Activated T-cell treated with anti-CD3 and anti-CD28 coated beads for 24 hours (primary cell): ENCODE results near the gene ZDHHC20.

Experiments
- DNase-seq: peaks from one replicate; pipeline ENCODE4 v3.0.0-alpha.2; 2020; ENCODE audit warnings: low read depth

The ZDHHC20 gene

GRCh38 chr13:21361123-21361522 lies 98.0 kb downstream of the ZDHHC20 start:
- DNase-seq: no peak

- DNase-seq: no peak
These were observed 98.6 kb downstream of the ZDHHC20 start for GRCh38 chr13:21360463-21360862.

GRCh38 chr13:21359855-21360254 lies 99.2 kb downstream of the ZDHHC20 start:
- DNase-seq: no peak

GRCh38 chr13:21355304-21355703 lies 103.8 kb downstream of the ZDHHC20 start:
- DNase-seq: no peak

GRCh38 chr13:21354721-21355120 lies 104.4 kb downstream of the ZDHHC20 start:
- no peak for DNase-seq

- no peak for DNase-seq
These were observed 110.5 kb downstream of the ZDHHC20 start for GRCh38 chr13:21348488-21349120.

GRCh38 chr13:21347753-21348318 lies 111.3 kb downstream of the ZDHHC20 start:
- DNase-seq: no peak

GRCh38 chr13:21344662-21345176 lies 114.4 kb downstream of the ZDHHC20 start:
- no peak for DNase-seq

GRCh38 chr13:21343659-21344058 lies 115.4 kb downstream of the ZDHHC20 start:
- no peak for DNase-seq

- no peak for DNase-seq
These were observed 116.2 kb downstream of the ZDHHC20 start for GRCh38 chr13:21342699-21343442.

GRCh38 chr13:21341637-21342422 lies 117.3 kb downstream of the ZDHHC20 start:
- DNase-seq: no peak

- no peak for DNase-seq
These were observed 120.3 kb downstream of the ZDHHC20 start for GRCh38 chr13:21338639-21339278.

- DNase-seq: no peak
These were observed 120.9 kb downstream of the ZDHHC20 start for GRCh38 chr13:21338156-21338555.

GRCh38 chr13:21336609-21337349 lies 122.3 kb downstream of the ZDHHC20 start:
- DNase-seq: no peak

- DNase-seq: no peak
These were observed 125.9 kb downstream of the ZDHHC20 start for GRCh38 chr13:21333186-21333585.

- no peak for DNase-seq
These were observed 128.8 kb downstream of the ZDHHC20 start for GRCh38 chr13:21330126-21330861.

- no peak for DNase-seq
These were observed 130.1 kb downstream of the ZDHHC20 start for GRCh38 chr13:21328836-21329477.

GRCh38 chr13:21328201-21328600 lies 130.9 kb downstream of the ZDHHC20 start:
- no peak for DNase-seq

GRCh38 chr13:21326155-21327031 lies 132.7 kb downstream of the ZDHHC20 start:
- DNase-seq: no peak
